NB4 (cell line): ENCODE data around the gene CREBL2.

Source experiments
- MYC ChIP-seq: IDR thresholded peaks from 2 replicates; pipeline ENCODE4 v1.6.1; 2011; ENCODE audit warnings: low read depth, low read length
- POLR2A ChIP-seq: IDR thresholded peaks from 2 replicates; pipeline ENCODE4 v1.6.1; 2011; ENCODE audit warnings: mild to moderate bottlenecking; ENCODE audit not compliant: insufficient read length; ENCODE audit errors: extremely low read depth
- TF ChIP-seq, protein P1 (sequence below): IDR thresholded peaks from one replicate; pipeline ENCODE4 v1.5.1; 2012; ENCODE audit warnings: low read depth, low read length

DNA sequence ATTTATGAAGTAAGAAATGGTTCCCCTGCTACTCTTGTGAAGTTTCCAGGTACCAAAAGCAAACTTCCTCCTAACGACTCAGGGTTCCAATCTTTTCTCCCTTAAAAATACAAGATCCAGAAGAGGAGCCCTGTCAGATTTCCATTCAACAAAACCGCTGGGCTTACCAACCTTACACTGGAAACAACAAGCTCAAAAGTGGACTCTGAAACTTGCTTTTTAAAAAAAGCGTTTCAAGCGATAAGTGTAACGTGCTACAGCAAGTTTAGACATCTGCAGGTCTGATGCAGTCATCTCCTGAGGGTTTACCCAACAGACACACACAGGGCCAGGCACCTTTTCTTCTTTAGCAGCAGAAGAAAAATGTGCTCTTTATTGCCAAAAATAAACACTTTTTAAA lies 6.9 kb upstream of the CREBL2 start:
- TF ChIP-seq POLR2A (no peak), MYC (no peak)
- TF ChIP-seq, protein P1, sequence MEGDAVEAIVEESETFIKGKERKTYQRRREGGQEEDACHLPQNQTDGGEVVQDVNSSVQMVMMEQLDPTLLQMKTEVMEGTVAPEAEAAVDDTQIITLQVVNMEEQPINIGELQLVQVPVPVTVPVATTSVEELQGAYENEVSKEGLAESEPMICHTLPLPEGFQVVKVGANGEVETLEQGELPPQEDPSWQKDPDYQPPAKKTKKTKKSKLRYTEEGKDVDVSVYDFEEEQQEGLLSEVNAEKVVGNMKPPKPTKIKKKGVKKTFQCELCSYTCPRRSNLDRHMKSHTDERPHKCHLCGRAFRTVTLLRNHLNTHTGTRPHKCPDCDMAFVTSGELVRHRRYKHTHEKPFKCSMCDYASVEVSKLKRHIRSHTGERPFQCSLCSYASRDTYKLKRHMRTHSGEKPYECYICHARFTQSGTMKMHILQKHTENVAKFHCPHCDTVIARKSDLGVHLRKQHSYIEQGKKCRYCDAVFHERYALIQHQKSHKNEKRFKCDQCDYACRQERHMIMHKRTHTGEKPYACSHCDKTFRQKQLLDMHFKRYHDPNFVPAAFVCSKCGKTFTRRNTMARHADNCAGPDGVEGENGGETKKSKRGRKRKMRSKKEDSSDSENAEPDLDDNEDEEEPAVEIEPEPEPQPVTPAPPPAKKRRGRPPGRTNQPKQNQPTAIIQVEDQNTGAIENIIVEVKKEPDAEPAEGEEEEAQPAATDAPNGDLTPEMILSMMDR, result no peak
